Head of caudate nucleus (tissue), 42 donors: ENCODE measurements around the gene UVSSA.
A peak's percentile ranks its signal among the peaks of the same experiment; 100 is the strongest.

Experiments
- DNase-seq, 42 donors: peaks; one replicate each; pipeline versions ENCODE4 v3.0.0 to v3.0.0-alpha.2; 2020 to 2021; ENCODE audit warnings: mixed read lengths in 7 of 42
- intact Hi-C: fragments of 100-400 bp; cut with DNase I; formaldehyde crosslinking; loops from one replicate; pipeline ENCODE4 v1.15.0; 2022

The UVSSA gene

GRCh38 chr4:1407657-1408333 is 60.8 kb downstream of the UVSSA start:
- DNase-seq = peak in 6 of 42 donors; percentile 1 to 30 (median 8)
- intact Hi-C loops = no loop called here

GRCh38 chr4:1408418-1408817 is 61.4 kb downstream of the UVSSA start:
- intact Hi-C loops = no loop called here
- DNase-seq = peak in 8 of 42 donors; percentile 1 to 26 (median 12)

- intact Hi-C loops = no loop called here
- peak in 3 of 42 donors; percentile 15 to 21 (median 18) for DNase-seq
Observed at GRCh38 chr4:1409079-1409478, 62.1 kb downstream of the UVSSA start.

- intact Hi-C loops = no loop called here
- peak in 5 of 42 donors; percentile 8 to 36 (median 16) for DNase-seq
Observed at GRCh38 chr4:1409491-1410425, 62.8 kb downstream of the UVSSA start.

DNA sequence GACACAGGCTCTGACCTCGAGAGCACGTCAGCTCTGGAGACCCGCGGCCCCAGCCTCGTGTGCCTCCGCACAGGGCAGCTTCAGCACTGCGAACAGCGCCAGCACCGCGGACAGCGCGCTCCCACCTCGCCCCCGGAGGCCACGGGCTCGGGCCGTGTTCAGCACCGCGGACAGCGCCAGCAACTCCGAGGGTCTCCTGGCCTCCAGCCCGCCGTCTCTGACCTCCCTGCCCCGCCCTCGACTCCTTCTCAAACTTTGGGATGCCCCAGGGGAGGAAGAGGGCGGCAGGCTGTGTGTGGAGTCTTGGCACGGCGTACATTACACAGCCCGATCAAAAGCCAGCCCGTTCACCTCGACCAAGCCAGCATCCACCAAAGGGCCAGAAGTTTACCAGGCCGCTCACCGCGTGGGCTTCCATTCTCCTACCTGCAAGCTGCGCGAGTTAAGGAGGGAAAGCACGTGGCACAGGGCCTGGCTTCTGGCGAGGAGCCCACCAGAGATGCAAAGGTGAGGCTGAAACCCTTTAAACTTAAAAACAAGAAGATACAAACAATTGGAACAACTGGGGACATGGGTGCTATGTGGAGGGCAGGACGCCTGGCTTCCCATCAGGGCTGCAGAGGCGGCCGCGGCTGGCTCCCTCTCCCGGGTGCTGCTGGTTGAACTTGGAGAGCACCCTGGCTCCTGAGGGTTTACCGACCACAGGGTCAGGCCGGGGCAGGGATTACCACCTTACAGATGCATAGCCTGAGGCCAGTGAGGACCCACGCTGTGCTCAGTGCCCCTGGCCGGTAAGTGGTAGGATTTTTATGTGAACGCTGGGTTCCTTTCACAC is 63.7 kb downstream of the UVSSA start:
- intact Hi-C loops = no loop called here
- peak in 24 of 42 donors; percentile 11 to 53 (median 31) for DNase-seq

DNA sequence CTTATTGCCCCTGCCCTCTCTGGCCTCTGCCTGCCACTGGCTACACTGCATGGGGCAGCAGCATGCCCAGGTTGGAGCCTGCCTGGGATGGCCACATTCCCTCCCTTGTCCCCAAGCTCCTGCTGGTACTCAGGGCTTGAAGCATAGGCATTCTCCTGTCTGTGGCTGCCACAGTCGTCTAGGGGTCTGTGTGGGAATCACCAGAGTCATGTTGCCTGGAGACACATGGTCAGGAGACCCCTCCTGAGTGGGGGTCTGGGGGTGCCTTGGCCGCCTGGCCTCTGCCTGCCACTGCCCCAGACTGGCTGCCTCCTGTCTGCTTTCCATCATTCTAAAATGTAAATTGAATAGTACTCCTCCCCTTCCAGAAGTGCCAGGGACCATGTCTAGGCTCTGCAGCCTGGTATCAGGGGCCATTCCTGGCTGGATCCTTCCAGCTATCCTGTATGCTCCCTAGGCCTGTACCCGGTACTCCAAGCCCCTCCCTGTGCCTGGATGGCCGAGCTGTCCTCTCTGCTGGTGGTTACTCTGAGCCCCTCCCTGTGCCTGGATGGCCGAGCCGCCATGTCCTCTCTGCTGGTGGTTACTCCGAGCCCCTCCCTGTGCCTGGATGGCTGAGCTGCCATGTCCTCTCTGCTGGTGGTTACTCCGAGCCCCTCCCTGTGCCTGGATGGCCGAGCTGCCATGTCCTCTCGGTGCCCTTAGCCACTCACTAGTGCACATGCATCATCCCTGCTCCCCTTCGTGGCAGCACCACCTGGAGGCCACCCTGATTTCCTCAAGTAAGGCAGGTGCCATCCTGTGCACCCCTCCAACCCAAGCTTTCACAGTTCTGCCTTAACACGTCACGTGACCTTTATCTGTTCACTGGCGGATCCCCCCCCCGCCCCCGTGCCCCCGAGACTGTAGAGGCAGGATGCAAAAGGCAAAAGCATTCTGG is 64.7 kb downstream of the UVSSA start:
- intact Hi-C loops = no loop called here
- peak in 7 of 42 donors; percentile 2 to 34 (median 14) for DNase-seq

DNA sequence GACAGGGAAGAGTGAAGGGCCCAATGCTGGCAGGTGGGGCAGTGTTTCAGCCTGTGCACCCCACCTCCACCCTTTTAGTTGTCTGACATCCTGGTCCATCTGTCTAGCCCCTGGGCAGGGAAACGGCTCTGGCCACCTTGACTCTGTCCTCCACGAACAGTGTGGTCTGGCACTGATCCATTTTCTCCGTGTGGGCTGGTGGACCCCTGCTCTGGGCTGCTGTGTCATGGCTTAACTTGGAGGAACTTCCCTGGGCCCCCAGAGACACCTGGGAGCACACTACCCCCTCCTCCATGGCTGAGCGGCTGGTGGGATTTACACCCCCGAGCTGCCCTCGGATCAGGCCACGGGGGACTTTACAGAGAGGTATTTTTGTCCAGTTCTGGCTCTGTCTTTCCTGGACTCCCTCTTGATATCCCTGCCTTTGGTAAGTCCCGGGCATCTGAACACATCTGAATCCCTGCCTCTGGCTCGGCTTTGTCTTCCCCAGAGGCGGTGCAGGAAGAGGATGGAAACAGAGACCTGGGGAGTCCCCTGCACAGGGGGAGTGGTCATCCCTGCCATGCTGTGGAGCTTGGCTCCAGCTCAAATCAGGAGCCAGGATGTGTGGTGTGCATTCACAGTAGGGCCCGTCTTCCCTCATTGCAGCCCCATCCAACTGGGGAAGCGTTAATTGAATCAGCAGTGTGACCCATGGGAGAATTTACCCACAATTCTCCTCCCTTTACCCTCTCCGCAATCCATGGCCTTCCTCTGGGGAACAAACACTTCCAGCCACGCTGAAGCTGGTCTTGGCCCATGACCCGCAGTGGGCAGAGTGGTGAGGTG is 65.6 kb downstream of the UVSSA start:
- peak in 6 of 42 donors; percentile 2 to 25 (median 14) for DNase-seq
- intact Hi-C loops = no loop called here

DNA sequence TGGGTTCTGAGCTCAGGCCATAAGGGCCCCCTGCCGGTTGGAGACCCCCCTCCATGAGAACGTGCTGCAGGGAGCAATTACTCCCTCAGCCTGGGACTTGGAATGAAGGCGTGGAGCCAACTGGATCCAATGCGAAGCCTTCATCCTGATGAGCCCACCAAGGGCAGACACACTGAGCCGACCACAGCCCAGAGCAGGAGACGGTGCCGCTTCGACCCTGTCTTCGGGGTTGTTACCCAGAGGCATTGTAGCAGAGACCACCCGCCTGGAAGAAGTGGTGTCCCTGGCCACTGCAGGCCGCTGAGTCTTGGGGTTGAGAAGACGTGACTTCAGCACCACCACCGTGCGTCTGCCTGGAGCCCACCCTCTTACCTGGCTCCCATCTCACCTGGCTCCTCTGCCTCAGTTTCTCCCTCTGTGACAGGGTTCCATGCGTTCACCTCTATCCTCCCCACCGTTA is 66.2 kb downstream of the UVSSA start:
- intact Hi-C loops = no loop called here

DNA sequence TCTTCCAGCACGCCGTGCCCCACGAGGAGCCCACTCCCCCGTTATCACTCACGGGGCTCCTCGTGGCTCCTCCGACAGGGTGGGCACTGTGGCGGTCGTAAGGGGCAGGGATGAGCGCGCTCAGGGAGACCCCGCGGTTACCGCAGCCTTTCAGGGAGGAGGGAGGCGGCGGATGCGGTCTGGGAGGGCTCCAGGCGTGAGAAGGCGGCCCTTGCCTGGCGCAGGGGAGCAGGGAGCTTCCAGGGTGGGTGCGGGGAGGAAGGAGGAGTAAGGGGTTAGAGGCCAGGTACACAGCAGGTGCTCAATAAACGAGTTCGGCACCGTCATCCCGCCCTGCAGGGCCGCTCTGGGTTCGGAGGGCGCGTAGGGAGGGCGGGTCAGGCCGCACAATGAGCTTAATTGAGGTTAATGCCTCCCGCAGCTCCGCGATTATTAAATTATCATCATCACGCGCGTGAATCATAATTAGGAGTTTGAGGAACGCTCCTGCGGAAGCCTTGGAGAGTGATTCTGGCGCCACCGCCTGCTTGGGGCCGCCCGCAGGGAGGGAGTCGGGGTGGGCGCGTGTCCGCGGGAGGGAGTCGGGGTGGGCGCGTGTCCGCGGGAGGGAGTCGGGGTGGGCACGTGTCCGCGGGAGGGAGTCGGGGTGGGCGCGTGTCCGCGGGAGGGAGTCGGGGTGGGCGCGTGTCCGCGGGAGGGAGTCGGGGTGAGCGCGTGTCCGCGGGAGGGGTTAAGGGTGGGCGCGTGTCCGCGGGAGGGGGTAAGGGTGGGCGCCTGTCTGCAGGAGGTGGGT is 66.9 kb downstream of the UVSSA start:
- peak in 8 of 42 donors; percentile 1 to 25 (median 11) for DNase-seq
- intact Hi-C loops = no loop called here

More for the DNA sequence above, 66.2 kb downstream of the UVSSA start:
- peak in 6 of 42 donors; percentile 4 to 18 (median 12) for DNase-seq

- DNase-seq = peak in 9 of 42 donors; percentile 1 to 29 (median 12)
- intact Hi-C loops = no loop called here
Observed at GRCh38 chr4:1414831-1415680, 68.0 kb downstream of the UVSSA start.

DNA sequence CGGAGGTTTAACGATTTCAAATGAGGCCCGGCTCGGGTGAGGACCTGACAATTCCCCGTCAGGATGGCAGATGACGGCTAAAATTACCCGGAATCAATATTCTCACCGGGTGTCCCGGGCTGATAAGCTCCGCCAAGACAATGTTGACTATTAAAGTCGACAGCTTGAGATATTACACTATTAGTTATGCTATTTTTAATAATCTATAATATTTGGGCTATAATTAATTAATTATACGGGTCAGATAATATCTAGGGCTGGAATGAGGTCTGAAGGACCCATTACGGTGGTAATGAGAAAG is 68.6 kb downstream of the UVSSA start:
- DNase-seq = peak in 7 of 42 donors; percentile 4 to 35 (median 27)

GRCh38 chr4:1416051-1416947 is 69.3 kb downstream of the UVSSA start:
- peak in 13 of 42 donors; percentile 0 to 36 (median 16) for DNase-seq
- intact Hi-C loops = no loop called here

More for the DNA sequence above, 68.6 kb downstream of the UVSSA start:
- intact Hi-C loops = no loop called here

DNA sequence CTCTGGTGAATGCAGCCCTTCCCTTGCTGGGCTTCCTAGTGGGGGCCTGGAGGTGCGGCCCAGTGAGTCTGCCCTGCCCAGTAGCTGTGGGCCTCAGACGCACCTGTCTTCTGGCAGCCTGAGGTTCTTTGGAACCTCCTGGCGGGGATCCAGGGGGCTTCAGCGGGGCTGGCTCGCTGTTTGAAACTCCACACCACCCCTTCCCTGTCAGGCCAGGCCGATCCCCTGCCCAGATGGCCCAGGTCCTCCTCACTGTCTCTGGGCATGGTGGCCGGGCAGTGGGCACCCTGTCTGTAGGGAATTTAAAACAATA is 69.9 kb downstream of the UVSSA start:
- peak in 8 of 42 donors; percentile 0 to 37 (median 18) for DNase-seq
- intact Hi-C loops = no loop called here

- DNase-seq = peak in 18 of 42 donors; percentile 1 to 36 (median 12)
- intact Hi-C loops = no loop called here
Observed at GRCh38 chr4:1417522-1418390, 70.7 kb downstream of the UVSSA start.
